ENCODE data around the gene LGALS16. TPM values are rescaled to one million over a fixed set of nuclear protein-coding genes. Genes with fewer than 3 reads are reported as not detected.

The LGALS16 gene
- not detected in 2 replicates for total RNA-seq

GRCh38 chr19:39655613-39656012, at the start of gene LGALS16:
Gene LGALS16, plus strand, starts transcription at chr19:39655913. Its CDS starts 49 bp downstream, at chr19:39655962.

DNA sequence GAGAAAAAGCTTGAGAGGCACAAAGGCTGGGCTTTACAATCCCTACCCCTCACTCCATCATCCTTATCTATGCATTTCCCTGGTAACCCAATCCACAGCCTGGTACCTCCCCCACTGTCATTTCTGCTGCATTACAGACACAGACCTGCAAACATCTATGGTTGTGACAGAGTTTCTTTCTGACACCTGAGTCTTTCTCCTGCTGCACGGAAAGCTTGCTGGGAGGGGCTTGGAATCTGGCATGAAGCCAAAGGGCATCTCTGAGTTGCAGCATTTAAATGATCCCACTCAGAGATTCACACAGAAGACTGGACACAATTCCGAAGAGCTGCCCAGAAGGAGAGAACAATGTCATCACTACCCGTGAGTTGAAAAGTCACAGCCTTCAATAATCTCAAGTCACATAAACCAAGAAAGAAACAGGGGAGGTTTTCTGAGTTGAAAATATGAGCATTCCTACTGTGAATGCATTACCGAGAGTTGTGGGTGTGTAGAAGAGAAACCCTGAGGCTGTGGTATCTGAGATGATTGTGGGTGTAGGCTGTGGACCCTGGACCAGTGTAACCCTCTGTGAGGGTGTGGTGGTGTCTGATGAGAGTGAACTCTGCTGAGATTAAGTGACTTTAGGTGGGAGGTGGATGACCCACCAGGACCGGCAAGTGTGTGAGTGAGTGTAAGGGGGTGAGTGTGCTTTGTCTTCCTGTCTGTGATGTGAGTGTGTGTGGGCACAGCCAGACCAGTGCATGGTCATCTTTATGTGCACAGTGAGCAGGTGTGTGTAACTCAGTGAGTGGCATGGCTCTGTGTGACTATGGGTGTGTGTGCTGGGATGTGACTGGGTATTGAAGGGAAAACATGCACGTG, 48.7 kb downstream of the LGALS16 start, which contains the start of gene LGALS14:
Gene LGALS14 (plus strand): TSS at position 301 of the 864 bp plus-strand sequence. CDS start 48 bp downstream, at position 349.

Other genes with a start within 250 kb of the LGALS16 start
- gene ZFP36, start 249.1 kb upstream of the LGALS16 start, total RNA-seq, result 0.59 and 1.2 TPM in 2 replicates
- 13.4 and 22.7 TPM in 2 replicates for gene PLEKHG2, start 243.2 kb upstream of the LGALS16 start, total RNA-seq
- gene RPS16, start 220.0 kb upstream of the LGALS16 start, total RNA-seq, result 22.9 and 43.7 TPM in 2 replicates
- 71.0 and 92.6 TPM in 2 replicates for gene SUPT5H, start 210.3 kb upstream of the LGALS16 start, total RNA-seq
- 43.9 and 64.5 TPM in 2 replicates for gene TIMM50, start 175.1 kb upstream of the LGALS16 start, total RNA-seq
- gene DLL3, start 157.0 kb upstream of the LGALS16 start, total RNA-seq, result under 0.01 and 0.32 TPM in 2 replicates
- not detected in 2 replicates for gene SELENOV, start 140.8 kb upstream of the LGALS16 start, total RNA-seq
- 1.9 and 3.6 TPM in 2 replicates for gene EID2B, start 123.1 kb upstream of the LGALS16 start, total RNA-seq
- 8.2 and 9.8 TPM in 2 replicates for gene EID2, start 115.8 kb upstream of the LGALS16 start, total RNA-seq
- not detected in 2 replicates for gene LGALS13, start 53.4 kb upstream of the LGALS16 start, total RNA-seq
- not detected in 2 replicates for gene LGALS14, start 48.6 kb downstream of the LGALS16 start, total RNA-seq
- gene CLC, start 82.1 kb downstream of the LGALS16 start, total RNA-seq, result not detected in 2 replicates
- gene LEUTX, start 122.9 kb downstream of the LGALS16 start, total RNA-seq, result not detected in 2 replicates
- gene DYRK1B, start 178.2 kb downstream of the LGALS16 start, total RNA-seq, result 8.6 and 18.2 TPM in 2 replicates
- 104 and 116 TPM in 2 replicates for gene FBL, start 190.5 kb downstream of the LGALS16 start, total RNA-seq

All from smooth muscle cell of the umbilical artery (primary cell).